ENCODE data around the gene FTH1.
"Not testable (repeated sequence)": the region's sequence is repeated elsewhere in the genome, so short reads cannot be mapped to it uniquely, and the experiment has no call there.

FTH1 gene

GRCh38 chr11:61963282-61964057 is 4.0 kb downstream of the FTH1 start:
- DNase-seq (ENCODE audit: low read depth): peak; percentile 57

- no peak for DNase-seq (ENCODE audit: low read depth)
Measured at GRCh38 chr11:61963016-61963281, 4.5 kb downstream of the FTH1 start.

- no peak for DNase-seq (ENCODE audit: low read depth)
Measured at GRCh38 chr11:61962213-61963015, 5.0 kb downstream of the FTH1 start.

GRCh38 chr11:61961570-61962212 is 5.7 kb downstream of the FTH1 start:
- DNase-seq (ENCODE audit: low read depth): no peak

DNA sequence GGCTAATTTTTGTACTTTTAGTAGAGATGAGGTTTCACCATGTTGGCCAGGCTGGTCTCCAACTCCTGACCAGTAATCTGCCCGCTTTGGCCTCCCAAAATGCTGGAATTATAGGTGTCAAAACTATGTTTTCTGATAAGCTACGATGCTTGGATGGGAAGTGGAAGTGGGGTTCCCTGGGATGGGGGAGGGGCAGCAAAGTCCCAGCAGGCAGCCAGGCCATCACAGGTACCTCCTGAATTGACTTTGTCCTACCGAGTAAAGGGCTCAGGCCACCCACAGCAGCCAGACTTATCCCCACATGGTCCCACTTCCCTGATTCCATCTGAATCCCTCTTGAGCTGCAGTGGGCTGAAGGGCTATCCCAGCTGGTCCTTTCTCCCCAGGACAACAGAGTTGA is 6.9 kb downstream of the FTH1 start:
- no peak for DNase-seq (ENCODE audit: low read depth)

GRCh38 chr11:61959678-61960077 is 7.8 kb downstream of the FTH1 start:
- DNase-seq (ENCODE audit: low read depth): no peak

DNA sequence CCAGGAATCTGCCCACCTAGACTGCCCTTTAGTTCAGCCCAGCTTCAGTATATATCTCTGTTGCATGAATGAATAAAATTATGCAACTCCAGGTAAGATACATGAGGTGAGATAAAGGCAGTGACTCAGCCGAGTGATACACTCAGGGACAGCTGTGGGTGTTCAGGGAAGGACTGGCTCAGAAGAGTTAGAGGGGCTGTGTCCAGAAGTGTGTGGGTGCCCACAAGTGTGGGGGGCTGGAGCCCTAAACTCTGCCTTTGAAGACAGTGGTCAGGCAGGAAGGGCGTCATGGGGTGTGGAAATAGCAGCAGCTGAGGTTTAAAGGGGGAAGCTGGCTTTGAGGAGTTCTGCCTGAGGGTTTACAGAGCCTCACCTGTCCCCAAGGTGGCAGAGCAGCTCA is 8.3 kb downstream of the FTH1 start:
- no peak for DNase-seq (ENCODE audit: low read depth)

DNA sequence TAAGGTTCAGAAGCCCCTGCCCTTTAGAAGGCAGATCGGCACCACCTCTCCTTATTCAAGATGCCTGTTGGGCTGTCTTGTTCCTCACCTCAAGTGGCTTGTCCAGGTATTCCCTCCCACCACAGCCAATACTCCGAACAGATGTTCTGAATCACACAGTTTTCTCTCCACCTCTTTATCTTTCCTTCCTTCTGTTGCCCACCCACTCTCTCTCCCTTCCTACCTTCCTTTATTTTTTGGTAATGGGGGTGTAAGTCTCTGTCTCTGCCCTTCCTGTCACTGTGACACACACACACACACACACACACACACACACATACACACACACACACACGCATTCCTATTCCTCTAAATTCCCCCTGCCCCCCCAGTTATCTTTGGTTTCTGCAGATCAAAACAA is 8.8 kb downstream of the FTH1 start:
- DNase-seq (ENCODE audit: low read depth): no peak

GRCh38 chr11:61957021-61957770 is 10.2 kb downstream of the FTH1 start:
- no peak for DNase-seq (ENCODE audit: low read depth)

DNA sequence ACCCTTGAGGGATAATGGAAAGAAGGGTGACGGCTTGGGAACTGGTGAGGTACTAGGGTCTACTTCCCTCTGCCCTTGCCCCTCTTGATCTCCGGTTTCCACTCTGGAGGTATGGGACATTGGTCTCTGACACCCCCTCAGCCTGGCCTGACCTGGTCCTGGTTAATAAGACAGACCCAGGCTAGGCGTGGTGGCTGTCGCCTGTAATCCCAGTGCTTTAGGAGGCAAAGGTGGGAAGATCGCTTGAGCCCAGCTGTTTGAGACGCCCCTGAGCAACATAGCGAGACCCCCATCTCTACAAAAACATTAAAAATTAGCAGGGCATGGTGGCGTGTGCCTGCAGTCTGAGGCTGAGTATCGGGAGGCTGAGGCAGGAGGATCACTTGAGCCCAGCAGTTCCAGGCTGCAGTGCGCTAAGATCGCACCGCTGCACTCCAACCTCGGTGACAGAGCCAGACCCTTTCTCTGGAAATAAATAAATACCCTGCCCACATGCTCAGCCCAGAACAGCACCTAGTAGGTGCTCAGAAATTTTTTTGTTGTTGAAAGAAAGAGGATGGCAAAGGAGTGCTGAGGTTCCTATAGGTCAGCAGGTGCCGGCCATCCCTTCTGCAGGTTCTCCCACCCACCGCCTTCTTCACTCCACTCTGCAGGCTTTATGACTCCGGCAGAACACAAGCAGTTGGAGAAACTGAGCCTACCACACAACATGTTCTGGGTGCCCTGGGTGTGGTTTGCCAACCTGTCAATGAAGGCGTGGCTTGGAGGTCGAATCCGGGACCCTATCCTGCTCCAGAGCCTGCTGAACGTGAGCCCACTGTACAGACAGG is 11.0 kb downstream of the FTH1 start:
- no peak for DNase-seq (ENCODE audit: low read depth)

DNA sequence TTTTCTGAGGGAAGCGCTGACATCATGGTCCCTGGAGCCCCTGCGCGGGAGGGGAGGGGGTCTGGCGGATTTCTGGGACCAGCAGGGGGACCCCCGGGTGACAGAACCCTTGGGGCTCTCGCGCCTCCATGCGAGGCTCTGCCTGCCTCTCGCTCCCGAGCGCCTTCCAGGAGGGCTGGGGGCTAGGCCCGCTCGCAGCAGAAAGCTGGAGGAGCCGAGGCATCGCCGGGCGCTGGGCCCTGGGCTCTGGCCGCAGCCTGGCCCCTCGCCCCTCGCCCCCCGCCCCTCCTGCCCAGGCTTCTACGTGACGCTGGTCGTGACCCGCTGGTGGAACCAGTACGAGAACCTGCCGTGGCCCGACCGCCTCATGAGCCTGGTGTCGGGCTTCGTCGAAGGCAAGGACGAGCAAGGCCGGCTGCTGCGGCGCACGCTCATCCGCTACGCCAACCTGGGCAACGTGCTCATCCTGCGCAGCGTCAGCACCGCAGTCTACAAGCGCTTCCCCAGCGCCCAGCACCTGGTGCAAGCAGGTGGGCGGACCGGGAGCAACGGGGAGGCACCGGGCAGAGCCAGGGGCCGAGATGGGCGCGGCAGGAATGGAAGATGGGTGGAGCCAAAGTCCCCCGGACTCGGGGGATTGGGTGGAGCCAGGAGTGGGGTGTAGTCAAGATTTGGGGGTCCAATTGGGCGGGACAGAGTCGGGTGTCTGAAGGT is 11.9 kb downstream of the FTH1 start:
- DNase-seq (ENCODE audit: low read depth): no peak

DNA sequence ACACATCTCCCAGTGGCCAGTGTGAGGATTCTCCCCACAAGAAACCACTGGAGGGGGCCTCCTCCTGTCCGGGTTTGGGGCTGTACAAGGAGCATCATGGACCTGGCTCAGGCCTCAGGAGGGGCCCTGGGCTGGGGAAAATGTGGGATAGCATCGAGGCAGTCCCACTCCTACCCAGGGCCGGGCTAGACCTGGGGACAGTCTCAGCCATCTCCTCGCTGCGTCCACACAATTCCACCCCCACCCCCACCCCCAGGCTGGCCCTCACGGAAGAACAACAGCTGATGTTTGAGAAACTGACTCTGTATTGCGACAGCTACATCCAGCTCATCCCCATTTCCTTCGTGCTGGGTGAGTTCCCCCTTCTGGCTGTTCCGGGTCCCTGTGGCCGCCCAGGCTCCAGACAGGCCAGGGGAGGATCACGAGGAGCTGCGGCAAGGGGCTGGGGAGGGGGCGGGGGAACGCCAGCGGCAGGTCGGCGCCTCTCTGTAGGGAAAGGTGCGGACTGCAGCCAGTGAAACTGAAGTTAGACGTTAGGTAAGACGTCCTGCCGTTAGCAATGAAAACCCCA is 12.5 kb downstream of the FTH1 start:
- peak; percentile 83 for DNase-seq (ENCODE audit: low read depth)

DNA sequence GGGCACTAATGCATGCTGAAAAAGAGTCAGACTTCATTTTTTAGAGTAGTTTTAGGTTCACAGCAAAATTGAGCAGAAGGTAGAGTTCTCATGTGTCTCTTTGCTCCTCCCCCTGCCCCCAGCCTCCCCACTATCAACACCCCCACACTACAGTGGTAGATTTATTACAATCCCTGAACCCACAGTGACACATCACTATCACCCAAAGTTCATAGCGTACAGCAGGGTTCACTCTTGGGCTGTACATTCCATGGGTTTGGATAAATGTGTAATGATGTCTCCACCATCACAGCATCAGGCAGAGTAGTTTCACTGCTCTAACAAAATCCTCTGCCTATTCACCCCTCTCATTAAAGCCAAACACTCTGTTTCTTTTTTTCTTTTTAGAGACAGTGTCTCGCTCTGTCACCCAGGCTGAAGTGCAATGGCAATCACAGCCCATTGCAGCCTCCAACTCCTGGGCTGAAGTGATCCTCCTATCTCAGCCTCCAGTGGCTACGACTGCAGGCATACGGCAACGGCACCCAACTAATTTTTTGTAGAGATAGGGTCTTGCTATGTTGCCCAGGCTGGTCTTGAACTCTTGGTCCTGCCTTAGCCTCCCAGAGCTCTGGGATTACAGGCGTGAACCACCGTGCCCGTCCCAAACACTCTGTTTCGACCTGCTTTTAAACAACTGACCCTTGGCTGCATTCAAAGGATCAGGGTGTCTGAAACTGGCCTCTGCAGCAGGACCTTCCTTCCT is 13.2 kb downstream of the FTH1 start:
- no peak for DNase-seq (ENCODE audit: low read depth)

- DNase-seq (ENCODE audit: low read depth): not testable (repeated sequence)
Measured at GRCh38 chr11:61953632-61954031, 13.8 kb downstream of the FTH1 start.

DNA sequence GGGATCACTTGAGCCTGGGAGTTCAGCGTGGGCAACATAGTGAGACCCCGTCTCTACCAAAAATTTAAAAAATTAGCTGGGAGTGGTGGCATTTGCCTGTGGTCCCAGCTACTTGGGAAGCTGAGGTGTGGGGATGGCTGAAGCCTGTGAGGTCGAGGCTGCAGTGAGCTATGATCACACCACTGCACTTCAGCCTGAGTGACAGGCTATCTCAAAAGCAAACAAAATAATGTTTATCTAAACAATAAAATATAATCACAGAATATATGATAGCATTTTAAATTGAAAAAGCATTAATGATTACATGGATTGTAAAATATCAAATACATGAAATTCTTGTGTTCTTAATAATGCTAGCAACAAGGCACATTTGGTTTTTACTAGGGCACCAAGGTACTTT is 14.6 kb downstream of the FTH1 start:
- no peak for DNase-seq (ENCODE audit: low read depth)

DNA sequence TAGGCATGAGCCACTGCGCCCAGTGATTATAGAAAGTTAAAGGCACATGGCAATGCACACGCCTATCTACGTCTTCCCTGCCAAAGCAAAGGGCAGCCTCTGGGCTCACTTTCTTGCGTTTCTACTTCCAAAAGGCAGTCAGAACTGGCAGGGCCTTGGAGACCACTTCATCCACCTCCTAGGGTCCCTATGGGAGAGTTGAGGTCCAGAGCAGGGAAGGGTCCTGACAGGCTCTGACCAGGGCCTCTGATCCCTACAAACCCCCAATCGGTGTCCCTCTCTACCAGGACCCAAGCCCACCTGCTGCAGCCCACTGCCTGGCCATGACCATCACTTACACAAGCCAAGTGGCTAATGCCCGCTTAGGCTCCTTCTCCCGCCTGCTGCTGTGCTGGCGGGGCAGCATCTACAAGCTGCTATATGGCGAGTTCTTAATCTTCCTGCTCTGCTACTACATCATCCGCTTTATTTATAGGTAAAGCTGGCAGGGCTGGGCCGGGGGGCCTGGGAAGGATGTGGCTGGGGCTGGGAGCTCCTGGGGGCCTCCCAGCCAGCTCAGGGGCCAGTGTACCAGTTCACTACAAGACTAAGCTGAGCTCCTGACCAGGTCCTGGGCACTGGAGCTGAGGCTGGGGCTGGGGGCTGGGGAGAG is 15.8 kb downstream of the FTH1 start:
- DNase-seq (ENCODE audit: low read depth): no peak

DNA sequence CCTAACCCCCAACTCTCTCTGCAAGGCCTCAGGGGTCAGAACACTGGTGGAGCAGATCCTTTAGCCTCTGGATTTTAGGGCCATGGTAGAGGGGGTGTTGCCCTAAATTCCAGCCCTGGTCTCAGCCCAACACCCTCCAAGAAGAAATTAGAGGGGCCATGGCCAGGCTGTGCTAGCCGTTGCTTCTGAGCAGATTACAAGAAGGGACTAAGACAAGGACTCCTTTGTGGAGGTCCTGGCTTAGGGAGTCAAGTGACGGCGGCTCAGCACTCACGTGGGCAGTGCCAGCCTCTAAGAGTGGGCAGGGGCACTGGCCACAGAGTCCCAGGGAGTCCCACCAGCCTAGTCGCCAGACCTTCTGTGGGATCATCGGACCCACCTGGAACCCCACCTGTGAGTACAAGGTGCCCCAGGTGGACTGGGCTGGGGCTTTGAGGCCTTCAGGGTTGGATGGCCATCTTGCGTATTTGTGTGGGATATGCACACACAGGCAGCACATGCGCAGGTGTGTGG is 17.3 kb downstream of the FTH1 start, which contains the start of gene BEST1:
Gene BEST1, plus strand, starts transcription at position 317 of the 513 bp plus-strand sequence. CDS start 1,456 bp downstream, outside the sequence.
- no peak for DNase-seq (ENCODE audit: low read depth)

DNA sequence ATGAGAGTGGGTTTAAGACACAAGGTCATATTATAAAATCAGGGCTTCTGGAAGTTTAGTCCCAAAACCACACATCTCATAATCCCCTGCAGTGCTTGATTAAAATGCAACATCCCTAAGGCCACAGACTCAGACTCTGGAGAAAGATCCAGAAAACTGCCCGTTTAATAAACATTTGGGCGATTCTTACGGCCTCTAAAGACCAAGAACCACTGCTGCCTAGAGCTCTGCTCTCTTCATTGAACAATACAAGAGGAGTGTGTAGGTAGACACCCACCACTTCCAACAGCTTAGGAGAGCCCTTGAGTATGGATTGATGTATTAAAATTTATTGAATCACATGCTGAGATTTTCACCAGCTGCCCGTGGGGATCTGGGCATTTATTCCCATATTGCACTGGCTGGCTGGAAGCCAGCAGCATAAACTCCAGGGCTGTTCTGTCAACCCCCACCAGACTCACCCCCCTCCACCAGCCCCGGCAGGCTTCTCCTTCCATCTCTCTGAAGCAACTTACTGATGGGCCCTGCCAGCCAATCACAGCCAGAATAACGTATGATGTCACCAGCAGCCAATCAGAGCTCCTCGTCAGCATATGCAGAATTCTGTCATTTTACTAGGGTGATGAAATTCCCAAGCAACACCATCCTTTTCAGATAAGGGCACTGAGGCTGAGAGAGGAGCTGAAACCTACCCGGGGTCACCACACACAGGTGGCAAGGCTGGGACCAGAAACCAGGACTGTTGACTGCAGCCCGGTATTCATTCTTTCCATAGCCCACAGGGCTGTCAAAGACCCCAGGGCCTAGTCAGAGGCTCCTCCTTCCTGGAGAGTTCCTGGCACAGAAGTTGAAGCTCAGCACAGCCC is 18.0 kb downstream of the FTH1 start:
- DNase-seq (ENCODE audit: low read depth): peak; percentile 83

Data from stromal cell of bone marrow (primary cell).